ENCODE data around the gene ACAA1.
"Not testable (repeated sequence)": the region's sequence is repeated elsewhere in the genome, so short reads cannot be mapped to it uniquely, and the experiment has no call there.

DNA sequence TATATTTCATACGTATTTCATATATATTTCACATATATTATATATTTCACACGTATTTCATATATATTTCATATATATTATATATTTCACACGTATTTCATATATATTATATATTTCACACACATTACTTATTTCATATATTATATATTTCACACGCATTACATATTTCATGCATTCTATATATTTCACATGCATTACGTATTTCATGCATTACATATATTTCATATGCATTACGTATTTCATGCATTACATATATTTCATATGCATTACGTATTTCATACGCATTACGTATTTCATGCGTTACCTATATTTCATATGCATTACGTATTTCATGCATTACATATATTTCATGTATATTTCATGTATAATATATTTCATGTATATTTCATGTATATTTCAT, 23.8 kb upstream of the ACAA1 start:
- not testable (repeated sequence) for TF ChIP-seq ZNF12, SIX4, ZFY (CRISPR knock-in tag; IDR thresholded peaks at IDR 0.05)
- TF ChIP-seq, protein P1, sequence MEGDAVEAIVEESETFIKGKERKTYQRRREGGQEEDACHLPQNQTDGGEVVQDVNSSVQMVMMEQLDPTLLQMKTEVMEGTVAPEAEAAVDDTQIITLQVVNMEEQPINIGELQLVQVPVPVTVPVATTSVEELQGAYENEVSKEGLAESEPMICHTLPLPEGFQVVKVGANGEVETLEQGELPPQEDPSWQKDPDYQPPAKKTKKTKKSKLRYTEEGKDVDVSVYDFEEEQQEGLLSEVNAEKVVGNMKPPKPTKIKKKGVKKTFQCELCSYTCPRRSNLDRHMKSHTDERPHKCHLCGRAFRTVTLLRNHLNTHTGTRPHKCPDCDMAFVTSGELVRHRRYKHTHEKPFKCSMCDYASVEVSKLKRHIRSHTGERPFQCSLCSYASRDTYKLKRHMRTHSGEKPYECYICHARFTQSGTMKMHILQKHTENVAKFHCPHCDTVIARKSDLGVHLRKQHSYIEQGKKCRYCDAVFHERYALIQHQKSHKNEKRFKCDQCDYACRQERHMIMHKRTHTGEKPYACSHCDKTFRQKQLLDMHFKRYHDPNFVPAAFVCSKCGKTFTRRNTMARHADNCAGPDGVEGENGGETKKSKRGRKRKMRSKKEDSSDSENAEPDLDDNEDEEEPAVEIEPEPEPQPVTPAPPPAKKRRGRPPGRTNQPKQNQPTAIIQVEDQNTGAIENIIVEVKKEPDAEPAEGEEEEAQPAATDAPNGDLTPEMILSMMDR (CRISPR knock-in tag; IDR thresholded peaks at IDR 0.05), result not testable (repeated sequence)
- TF ChIP-seq, protein P2, sequence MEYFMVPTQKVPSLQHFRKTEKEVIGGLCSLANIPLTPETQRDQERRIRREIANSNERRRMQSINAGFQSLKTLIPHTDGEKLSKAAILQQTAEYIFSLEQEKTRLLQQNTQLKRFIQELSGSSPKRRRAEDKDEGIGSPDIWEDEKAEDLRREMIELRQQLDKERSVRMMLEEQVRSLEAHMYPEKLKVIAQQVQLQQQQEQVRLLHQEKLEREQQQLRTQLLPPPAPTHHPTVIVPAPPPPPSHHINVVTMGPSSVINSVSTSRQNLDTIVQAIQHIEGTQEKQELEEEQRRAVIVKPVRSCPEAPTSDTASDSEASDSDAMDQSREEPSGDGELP (IDR thresholded peaks at IDR 0.05; ENCODE audit: borderline replicate concordance, low read depth), result not testable (repeated sequence)
